Loucy (cell line): Measurements from ENCODE around the gene TEX12.

ENCODE experiments used
- EZH2phosphoT487 ChIP-seq: fragments of 200-600 bp; IDR thresholded peaks from 2 replicates; pipeline ENCODE4 v1.6.1; 2018; ENCODE audit warnings: antibody characterized with exemption, mild to moderate bottlenecking, moderate library complexity, borderline replicate concordance
- TF ChIP-seq, protein P1 (sequence below): fragments of 200-600 bp; sonication (generic); conservative IDR thresholded peaks from 2 replicates; pipeline ENCODE4 v1.5.1; 2014; ENCODE audit warnings: mild to moderate bottlenecking, antibody characterized with exemption, low read length

DNA sequence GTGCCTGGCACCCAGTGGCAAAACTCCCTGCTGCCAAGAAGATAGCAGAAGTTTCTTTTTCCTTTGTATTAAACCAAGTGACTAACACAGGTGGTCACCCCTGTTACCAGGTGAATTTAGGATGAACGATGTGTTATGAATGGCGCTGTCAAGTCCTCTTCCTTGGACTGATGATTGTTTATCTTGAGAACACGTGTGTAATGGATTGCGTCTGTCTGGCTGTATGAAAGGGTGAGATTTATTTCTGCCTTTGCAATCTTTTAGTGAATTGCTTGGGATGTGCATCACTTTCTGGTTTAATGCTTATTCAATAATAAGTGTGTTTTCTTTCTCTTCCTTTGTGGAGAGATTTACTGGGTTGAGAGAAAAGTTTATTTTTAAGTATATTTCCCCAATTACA is 44.0 kb upstream of the TEX12 start:
- TF ChIP-seq, protein P1, sequence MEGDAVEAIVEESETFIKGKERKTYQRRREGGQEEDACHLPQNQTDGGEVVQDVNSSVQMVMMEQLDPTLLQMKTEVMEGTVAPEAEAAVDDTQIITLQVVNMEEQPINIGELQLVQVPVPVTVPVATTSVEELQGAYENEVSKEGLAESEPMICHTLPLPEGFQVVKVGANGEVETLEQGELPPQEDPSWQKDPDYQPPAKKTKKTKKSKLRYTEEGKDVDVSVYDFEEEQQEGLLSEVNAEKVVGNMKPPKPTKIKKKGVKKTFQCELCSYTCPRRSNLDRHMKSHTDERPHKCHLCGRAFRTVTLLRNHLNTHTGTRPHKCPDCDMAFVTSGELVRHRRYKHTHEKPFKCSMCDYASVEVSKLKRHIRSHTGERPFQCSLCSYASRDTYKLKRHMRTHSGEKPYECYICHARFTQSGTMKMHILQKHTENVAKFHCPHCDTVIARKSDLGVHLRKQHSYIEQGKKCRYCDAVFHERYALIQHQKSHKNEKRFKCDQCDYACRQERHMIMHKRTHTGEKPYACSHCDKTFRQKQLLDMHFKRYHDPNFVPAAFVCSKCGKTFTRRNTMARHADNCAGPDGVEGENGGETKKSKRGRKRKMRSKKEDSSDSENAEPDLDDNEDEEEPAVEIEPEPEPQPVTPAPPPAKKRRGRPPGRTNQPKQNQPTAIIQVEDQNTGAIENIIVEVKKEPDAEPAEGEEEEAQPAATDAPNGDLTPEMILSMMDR = no peak
- TF ChIP-seq EZH2phosphoT487 = no peak
